Measurements from ENCODE around the gene RPRD1A. TPM values are rescaled to one million over a fixed set of nuclear protein-coding genes. Genes with fewer than 3 reads are reported as not detected.
"Not testable (repeated sequence)": the region's sequence is repeated elsewhere in the genome, so short reads cannot be mapped to it uniquely, and the experiment has no call there.

The RPRD1A gene
- total RNA-seq, 1 experiment from 2014 or later, result 31.4 TPM

DNA sequence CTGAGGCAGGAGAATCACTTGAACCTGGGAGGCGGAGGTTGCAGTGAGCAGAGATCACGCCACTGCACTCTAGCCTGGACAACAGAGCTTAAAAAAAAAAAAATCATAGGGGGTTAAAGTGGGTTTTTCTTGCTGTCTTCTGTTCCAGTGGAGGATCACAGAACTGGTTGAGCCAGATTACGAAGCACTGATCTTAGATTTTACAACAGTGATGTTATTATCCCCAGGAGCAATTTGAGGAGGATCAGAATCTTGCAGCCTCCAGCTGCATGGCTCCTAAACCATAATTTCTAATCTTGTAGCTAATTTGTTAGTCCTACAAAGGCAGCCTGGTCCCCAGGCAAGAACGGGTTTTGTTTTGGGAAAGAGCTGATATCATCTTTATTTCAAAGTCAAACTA is 99.5 kb downstream of the RPRD1A start:
- not testable (repeated sequence) for H3K27me3 ChIP-seq, DNase-seq, H3K9me3 ChIP-seq, H3K36me3 ChIP-seq, H3K4me3 ChIP-seq

DNA sequence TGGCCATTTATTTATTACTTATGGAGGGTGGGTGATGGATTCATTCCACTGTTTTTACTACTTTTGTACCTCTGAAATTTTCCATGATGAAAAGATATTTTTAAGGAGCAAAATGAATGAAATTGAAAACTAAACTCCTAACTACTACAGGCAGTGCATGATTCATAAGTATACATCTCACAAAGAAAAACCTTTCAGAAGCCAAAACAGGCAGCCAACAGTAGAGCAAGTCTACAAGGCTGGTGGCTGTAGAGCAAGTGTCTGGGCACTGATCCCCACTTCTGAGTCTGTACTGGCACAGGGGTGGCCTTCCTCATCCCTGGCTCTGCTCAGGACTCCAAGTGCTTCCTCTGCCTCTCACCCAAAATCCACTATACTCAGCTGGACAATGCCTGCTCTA is 103.0 kb downstream of the RPRD1A start:
- Histone ChIP-seq H3K27me3 (no peaks in the 10 kb centered on the region), H3K4me3 (no peak overlapping the region), H3K9me3 (no peaks in the 10 kb centered on the region), H3K36me3 (no peaks in the 10 kb centered on the region)
- DNase-seq, result no peak

DNA sequence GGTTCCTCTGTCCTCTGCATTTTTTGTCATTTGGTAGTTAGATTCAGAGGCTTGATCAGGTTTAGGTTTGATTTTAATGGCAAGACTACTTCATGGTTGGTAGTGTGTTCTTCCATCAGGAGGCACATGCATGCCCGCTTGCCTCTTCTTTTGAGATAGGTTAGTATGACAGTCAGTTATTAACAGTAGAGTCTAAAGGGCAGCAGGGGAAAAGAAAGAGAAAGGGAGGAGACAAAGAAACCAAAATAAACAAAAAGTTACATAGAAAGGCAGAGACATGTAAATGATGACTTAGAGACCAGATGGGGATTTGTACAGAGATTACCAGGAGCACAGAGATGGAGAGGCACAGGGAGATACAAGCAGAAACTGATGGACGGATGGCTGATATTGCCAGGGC is 105.0 kb downstream of the RPRD1A start:
- no peaks in the 10 kb centered on the region for H3K27me3 ChIP-seq
- peaks cover 3% of the 10 kb centered on the region; the same call in 1 of the 2 replicates for H3K9me3 ChIP-seq
- H3K36me3 ChIP-seq, result no peaks in the 10 kb centered on the region
- no peak for DNase-seq
- no peak overlapping the region for H3K4me3 ChIP-seq

DNA sequence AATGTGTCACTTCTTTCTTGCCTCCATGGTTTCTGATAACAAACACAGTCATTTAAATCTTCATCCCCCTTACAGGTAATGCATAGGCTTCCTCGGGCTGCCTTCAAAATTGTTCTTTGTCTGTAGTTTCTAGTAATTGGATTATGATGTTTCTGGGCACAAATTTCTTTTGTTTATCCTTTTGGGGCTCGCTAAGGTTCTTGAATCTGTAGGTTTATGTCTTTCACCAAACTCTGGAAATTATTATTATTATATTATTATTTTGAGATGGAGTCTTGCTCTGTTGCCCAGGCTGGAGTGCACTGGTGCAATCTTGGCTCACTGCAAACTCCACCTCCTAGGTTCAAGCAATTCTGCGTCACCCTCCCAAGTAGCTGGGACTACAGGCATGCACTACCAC is 111.1 kb downstream of the RPRD1A start:
- Histone ChIP-seq H3K36me3 (no peaks in the 10 kb centered on the region), H3K4me3 (no peak overlapping the region), H3K27me3 (no peaks in the 10 kb centered on the region), H3K9me3 (peaks cover 3% of the 10 kb centered on the region; the same call in 1 of the 2 replicates)
- no peak for DNase-seq

GRCh38 chr18:35953688-35954087 is 113.7 kb downstream of the RPRD1A start:
- Histone ChIP-seq H3K9me3 (peaks cover 3% of the 10 kb centered on the region; the same call in 1 of the 2 replicates), H3K36me3 (no peaks in the 10 kb centered on the region), H3K4me3 (no peak overlapping the region), H3K27me3 (no peaks in the 10 kb centered on the region)
- DNase-seq, result no peak

DNA sequence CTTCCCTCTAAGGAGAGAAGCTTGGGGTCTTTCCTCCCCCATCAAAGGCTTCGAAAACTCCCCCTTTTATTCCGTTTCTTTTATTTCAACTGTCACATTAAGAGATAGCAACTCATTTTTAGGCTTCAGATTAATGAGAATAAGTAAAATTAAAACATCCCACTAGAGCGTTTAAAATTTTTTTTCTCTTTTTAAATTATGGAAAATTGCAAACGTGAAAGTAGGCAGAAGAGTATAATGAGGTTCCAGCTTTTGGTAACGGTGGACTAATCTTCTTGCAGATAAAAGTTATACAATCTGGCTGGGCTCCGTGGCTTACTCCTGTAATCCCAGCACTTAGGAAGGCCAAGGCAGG is 116.8 kb downstream of the RPRD1A start:
- Histone ChIP-seq H3K36me3 (no peaks in the 10 kb centered on the region), H3K9me3 (no peaks in the 10 kb centered on the region), H3K27me3 (no peaks in the 10 kb centered on the region), H3K4me3 (no peak overlapping the region)
- DNase-seq, result no peak

DNA sequence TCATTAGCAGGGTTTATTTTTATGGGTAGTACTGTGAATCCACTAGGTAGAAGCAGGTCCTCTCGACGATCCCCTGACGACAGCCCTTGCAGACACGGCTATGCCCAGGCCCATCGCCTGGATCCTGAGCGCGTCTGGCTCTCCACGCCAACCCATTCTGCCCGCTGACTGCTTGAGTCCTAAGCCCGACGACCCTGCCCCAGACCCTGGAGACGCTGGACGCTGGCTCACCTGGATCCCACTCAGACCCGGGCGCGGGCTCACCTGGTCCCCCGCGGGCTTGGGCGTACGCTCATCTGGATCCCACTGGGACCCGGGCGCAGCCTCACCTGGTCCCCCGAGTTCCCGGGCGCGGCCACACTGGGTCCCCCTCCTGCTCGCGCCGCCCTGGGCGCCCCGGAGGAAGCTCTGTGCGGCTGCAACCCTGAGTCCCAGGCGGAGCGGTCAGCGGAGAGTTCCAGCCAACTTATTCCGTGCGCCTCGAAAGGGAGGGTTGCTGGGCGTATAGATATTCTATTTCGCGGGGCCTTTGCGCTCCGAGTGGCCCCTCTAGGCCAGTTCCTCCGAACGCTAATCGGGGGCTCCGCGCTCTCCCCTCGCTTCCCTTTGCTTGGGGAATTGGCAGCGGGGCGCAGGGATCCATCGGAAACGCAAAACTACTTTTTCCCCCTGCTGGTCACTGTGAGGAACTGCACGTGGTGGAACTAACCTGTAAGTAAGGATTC is 117.3 kb downstream of the RPRD1A start:
- H3K36me3 ChIP-seq, result no peaks in the 10 kb centered on the region
- no peaks in the 10 kb centered on the region for H3K27me3 ChIP-seq
- H3K4me3 ChIP-seq, result peak overlapping the region; percentile 25
- H3K9me3 ChIP-seq, result no peaks in the 10 kb centered on the region
- DNase-seq, result peak; percentile 27

DNA sequence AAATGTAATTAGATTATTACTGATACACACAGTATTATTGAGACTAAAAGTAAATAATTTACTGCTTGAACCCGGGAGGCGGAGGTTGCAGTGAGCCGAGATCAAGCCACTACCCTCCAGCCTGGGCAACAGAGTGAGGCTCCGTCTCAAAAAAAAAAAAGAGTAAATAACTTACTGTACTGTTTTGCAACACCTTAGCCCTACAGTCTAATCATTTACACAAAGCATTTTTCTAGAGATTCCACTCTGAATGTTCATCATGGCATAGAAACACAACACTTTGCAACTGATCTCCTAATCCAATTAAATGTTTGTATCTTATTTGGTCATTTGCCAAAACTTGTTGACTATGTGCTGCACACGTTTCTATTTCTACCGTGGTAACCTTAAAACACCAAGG is 118.3 kb downstream of the RPRD1A start:
- no peak overlapping the region for H3K4me3 ChIP-seq
- no peaks in the 10 kb centered on the region for H3K9me3 ChIP-seq
- no peak for DNase-seq
- H3K27me3 ChIP-seq, result no peaks in the 10 kb centered on the region
- no peaks in the 10 kb centered on the region for H3K36me3 ChIP-seq

DNA sequence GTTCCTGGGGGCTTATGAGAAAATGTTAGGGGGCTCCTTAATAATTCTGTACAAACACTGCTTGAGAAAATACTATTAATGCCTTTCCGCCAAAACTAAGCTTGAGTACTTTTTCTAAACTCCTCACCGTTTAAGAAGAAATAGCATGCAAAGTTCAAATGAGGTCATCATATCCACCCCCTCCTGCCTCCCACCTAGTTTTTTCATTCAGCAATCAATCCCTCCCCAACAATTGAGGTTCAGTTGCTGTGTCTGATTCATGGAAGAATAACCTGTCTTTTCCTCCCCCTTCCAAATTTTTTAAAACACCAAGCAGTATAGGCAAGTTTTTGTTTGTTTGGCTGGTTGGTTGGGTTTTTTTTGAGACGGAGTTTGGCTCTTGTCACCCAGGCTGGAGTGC is 119.3 kb downstream of the RPRD1A start:
- DNase-seq, result no peak
- Histone ChIP-seq H3K36me3 (no peaks in the 10 kb centered on the region), H3K27me3 (no peaks in the 10 kb centered on the region)

DNA sequence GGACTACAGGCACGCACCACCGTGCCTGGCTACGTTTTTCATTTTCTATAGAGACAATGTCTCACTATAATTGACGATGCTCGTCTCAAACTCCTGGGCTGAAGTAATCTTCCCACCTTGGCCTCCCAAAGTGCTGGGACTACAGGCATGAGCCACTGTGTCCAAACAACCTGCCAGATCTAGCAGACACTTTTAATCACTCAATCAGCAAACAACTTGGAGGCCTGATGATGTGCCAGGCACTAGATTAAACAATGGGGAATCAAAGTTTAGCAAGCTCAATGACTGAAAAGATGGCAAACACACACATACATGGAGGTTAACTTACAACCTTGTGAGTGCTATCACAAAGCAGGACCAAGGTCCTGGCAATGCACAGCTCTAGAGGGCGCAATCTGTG is 124.7 kb downstream of the RPRD1A start:
- no peak for DNase-seq
- H3K36me3 ChIP-seq, result no peaks in the 10 kb centered on the region
- no peak overlapping the region for H3K4me3 ChIP-seq
- no peaks in the 10 kb centered on the region for H3K27me3 ChIP-seq
- no peaks in the 10 kb centered on the region for H3K9me3 ChIP-seq

More for the DNA sequence above, 119.3 kb downstream of the RPRD1A start:
- Histone ChIP-seq H3K9me3 (no peaks in the 10 kb centered on the region), H3K4me3 (no peak overlapping the region)

- Histone ChIP-seq H3K27me3 (no peaks in the 10 kb centered on the region), H3K36me3 (no peaks in the 10 kb centered on the region), H3K4me3 (no peak overlapping the region), H3K9me3 (no peaks in the 10 kb centered on the region)
- no peak for DNase-seq
Measured at GRCh38 chr18:35942133-35942532, 125.2 kb downstream of the RPRD1A start.

DNA sequence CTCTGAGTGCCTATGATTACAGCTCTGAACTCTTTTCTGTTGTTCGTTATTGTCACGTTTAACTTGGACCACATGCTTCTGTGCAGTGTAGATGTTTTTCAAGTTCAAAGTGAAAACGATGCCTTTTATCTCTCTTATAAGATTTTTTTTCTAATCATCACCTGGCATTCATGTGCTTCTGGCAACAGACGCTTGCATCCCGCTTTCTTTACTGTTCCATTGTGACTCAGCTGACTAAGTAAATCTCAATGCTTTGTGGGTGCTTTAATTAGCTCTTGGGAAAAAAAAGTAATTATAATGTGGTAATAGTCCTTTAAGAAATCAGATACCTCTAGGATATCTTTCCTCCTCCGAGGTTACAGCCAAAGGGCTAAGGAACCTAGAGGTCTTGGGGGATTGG is 126.1 kb downstream of the RPRD1A start:
- no peak for DNase-seq
- no peaks in the 10 kb centered on the region for H3K36me3 ChIP-seq
- no peaks in the 10 kb centered on the region for H3K9me3 ChIP-seq
- no peaks in the 10 kb centered on the region for H3K27me3 ChIP-seq
- no peak overlapping the region for H3K4me3 ChIP-seq

Other genes starting within 250 kb of the RPRD1A start
- gene SLC39A6, start 61.8 kb upstream of the RPRD1A start, total RNA-seq (2014; rRNA removed; shearing (Covaris generic); ENCODE audit: low replicate concordance), result 63.0 and 80.9 TPM in 2 replicates
- 85.7 and 109 TPM in 2 replicates for gene ELP2, start 62.3 kb upstream of the RPRD1A start, total RNA-seq (2014; rRNA removed; shearing (Covaris generic); ENCODE audit: low replicate concordance)
- gene MOCOS, start 119.9 kb upstream of the RPRD1A start, total RNA-seq (2014; rRNA removed; shearing (Covaris generic); ENCODE audit: low replicate concordance), result 13.4 and 16.4 TPM in 2 replicates
- 0.10 TPM in 1 of 2 replicates, not detected in the other for gene FHOD3, start 230.2 kb upstream of the RPRD1A start, total RNA-seq (2014; rRNA removed; shearing (Covaris generic); ENCODE audit: low replicate concordance)

Measured in MG63 (cell line).